ENCODE data around the gene DLL1. TPM values are rescaled to one million over a fixed set of nuclear protein-coding genes. Genes with fewer than 3 reads are reported as not detected.
"Not testable (repeated sequence)": the region's sequence is repeated elsewhere in the genome, so short reads cannot be mapped to it uniquely, and the experiment has no call there.

The DLL1 gene, protein sequence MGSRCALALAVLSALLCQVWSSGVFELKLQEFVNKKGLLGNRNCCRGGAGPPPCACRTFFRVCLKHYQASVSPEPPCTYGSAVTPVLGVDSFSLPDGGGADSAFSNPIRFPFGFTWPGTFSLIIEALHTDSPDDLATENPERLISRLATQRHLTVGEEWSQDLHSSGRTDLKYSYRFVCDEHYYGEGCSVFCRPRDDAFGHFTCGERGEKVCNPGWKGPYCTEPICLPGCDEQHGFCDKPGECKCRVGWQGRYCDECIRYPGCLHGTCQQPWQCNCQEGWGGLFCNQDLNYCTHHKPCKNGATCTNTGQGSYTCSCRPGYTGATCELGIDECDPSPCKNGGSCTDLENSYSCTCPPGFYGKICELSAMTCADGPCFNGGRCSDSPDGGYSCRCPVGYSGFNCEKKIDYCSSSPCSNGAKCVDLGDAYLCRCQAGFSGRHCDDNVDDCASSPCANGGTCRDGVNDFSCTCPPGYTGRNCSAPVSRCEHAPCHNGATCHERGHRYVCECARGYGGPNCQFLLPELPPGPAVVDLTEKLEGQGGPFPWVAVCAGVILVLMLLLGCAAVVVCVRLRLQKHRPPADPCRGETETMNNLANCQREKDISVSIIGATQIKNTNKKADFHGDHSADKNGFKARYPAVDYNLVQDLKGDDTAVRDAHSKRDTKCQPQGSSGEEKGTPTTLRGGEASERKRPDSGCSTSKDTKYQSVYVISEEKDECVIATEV
- 2.7 and 2.8 TPM in 2 replicates for total RNA-seq (2021)
- long read RNA-seq, transcript DLL1-201 (11 exons, 3,174 nt) = major isoform, 11 of 21 reads
- long read RNA-seq, partial matches to known transcripts = 4 of 21 reads
- long read RNA-seq, other reads (novel, unspliced or antisense) = 6 of 21 reads

DNA sequence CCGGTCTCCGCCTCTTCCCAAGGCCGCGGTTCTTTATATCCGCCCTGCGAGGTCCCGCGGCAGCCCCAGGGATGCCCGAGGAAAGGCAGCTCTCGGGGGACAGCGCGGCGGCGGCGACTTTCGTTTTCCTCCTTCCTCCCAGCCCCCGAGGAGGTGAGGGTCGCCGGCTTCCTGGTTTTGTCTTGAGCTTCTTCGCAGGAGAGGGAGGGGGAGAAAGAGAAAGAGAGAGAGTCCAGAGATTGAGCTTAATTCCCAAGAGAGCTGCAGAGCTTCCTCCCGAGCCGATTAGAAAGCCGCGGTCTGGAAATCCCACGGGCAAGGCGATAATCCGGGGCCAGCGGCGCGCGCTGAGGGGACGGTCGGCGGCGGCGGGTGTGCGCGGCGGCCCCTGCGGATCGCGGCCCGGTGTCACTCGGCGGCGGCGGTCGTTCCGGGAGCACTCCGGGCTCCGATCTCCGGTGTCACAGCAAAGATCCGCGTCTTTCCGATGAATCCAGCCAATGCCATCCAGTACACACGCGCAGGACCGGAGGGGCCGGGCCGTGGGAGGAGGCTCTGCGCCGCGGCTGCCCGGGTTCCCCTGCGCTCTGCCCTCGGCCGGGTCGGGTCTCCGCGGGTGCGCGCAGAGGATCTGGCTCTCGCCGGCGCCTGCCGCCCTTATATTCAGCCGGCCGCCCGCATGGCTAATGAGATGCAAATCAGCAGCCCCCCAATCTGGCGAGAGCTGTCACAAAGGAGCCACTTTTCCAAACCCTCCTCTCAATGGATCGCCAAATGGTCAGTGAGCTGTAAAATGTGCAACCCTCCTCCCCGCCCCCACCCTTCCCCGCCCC lies at the start of gene DLL1:
DLL1 (minus strand) TSS at position 783 of the 833 bp plus-strand sequence. CDS start 939 bp downstream, outside the sequence.
- no peak within 1 kb of the TSS for H4K5ac ChIP-seq (ENCODE audit: insufficient read length, low read depth, low read length)
- peak; percentile 82 for DNase-seq
- peaks cover 2% of the 10 kb centered on the region; the same call in 1 of the 2 replicates for H3K4me1 ChIP-seq (ENCODE audit: insufficient read depth, low read length)
- H2BK20ac ChIP-seq (ENCODE audit: low read depth, low read length, poor library complexity, severe bottlenecking) = no peak within 1 kb of the TSS
- TF ChIP-seq, protein P1, sequence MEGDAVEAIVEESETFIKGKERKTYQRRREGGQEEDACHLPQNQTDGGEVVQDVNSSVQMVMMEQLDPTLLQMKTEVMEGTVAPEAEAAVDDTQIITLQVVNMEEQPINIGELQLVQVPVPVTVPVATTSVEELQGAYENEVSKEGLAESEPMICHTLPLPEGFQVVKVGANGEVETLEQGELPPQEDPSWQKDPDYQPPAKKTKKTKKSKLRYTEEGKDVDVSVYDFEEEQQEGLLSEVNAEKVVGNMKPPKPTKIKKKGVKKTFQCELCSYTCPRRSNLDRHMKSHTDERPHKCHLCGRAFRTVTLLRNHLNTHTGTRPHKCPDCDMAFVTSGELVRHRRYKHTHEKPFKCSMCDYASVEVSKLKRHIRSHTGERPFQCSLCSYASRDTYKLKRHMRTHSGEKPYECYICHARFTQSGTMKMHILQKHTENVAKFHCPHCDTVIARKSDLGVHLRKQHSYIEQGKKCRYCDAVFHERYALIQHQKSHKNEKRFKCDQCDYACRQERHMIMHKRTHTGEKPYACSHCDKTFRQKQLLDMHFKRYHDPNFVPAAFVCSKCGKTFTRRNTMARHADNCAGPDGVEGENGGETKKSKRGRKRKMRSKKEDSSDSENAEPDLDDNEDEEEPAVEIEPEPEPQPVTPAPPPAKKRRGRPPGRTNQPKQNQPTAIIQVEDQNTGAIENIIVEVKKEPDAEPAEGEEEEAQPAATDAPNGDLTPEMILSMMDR (conservative IDR thresholded peaks at IDR 0.05) = no peak
- H3K4ac ChIP-seq (ENCODE audit: low read depth, low read length) = no peak within 1 kb of the TSS
- H2AFZ ChIP-seq (ENCODE audit: low read length) = no peak within 1 kb of the TSS
- H3K14ac ChIP-seq (ENCODE audit: insufficient read depth, low read length) = peak within 1 kb of the TSS; percentile 45; the same call in 1 of the 2 replicates
- H3T11ph ChIP-seq (ENCODE audit: low read length) = no peak within 1 kb of the TSS
- no peaks in the 10 kb centered on the region for H4K20me1 ChIP-seq (ENCODE audit: control insufficient read depth, insufficient read depth, insufficient read length)
- H2BK15ac ChIP-seq (ENCODE audit: low read depth, low read length) = no peak within 1 kb of the TSS; the same call in 1 of the 2 replicates
- H3K36me3 Mint-ChIP-seq (ENCODE audit: insufficient read depth in 1 of 3, low read depth in 3 of 3) = peaks cover 9 to 20% (median 13%) of the 10 kb centered on the region in 3 experiments
- H3K23ac ChIP-seq (ENCODE audit: insufficient read length, low read depth, low read length) = no peak within 1 kb of the TSS
- H3K23me2 ChIP-seq (ENCODE audit: insufficient read length, low read depth, low read length, poor library complexity, severe bottlenecking) = peaks cover 20% of the 10 kb centered on the region
- H3K4me3 Mint-ChIP-seq = peak within 1 kb of the TSS; percentile 68 to 92
- H3K18ac ChIP-seq (ENCODE audit: insufficient read length, low read depth, low read length) = no peak within 1 kb of the TSS
- no peak within 1 kb of the TSS for H3K9ac ChIP-seq (ENCODE audit: extremely low read depth, insufficient read length, low read length)
- H3K27ac Mint-ChIP-seq = peak within 1 kb of the TSS in 1 of 3 experiments; percentile 73; a peak in 1 of 7 replicates
- WGBS (ENCODE audit: extremely low coverage, insufficient read length, low lambda C conversion rate) = no CpG with 5 or more reads among the region's 83 CpGs
- H2BK120ac ChIP-seq (ENCODE audit: low read depth, low read length, poor library complexity, severe bottlenecking) = no peak within 1 kb of the TSS
- no peak within 1 kb of the TSS for H2BK5ac ChIP-seq (ENCODE audit: insufficient read length, low read length)
- H2BK12ac ChIP-seq (ENCODE audit: insufficient read length, low read depth, low read length) = no peak within 1 kb of the TSS
- peak within 1 kb of the TSS; percentile 68 for H3K4me2 ChIP-seq (ENCODE audit: insufficient read depth, insufficient read length, low read length)
- no peaks in the 10 kb centered on the region for H3K79me2 ChIP-seq (ENCODE audit: insufficient read depth, low read length)
- H3K27me3 ChIP-seq (ENCODE audit: insufficient read depth, low read length) = peaks cover 67% of the 10 kb centered on the region
- no peak within 1 kb of the TSS for H3K27ac ChIP-seq (ENCODE audit: insufficient read length, low read depth, low read length)
- no peak within 1 kb of the TSS for H4K8ac ChIP-seq (replicated peaks; ENCODE audit: insufficient read length, low read depth, low read length)
- H3K27me3 Mint-ChIP-seq (ENCODE audit: low read depth) = peaks cover 91% of the 10 kb centered on the region
- H4K91ac ChIP-seq (ENCODE audit: insufficient read length, low read depth, low read length) = no peak within 1 kb of the TSS
- peaks cover 2 to 8% of the 10 kb centered on the region in 2 experiments; a peak in 3 of 5 replicates for H3K9me3 Mint-ChIP-seq
- H3K4me1 Mint-ChIP-seq = peaks cover 55 to 69% of the 10 kb centered on the region in 2 experiments
- H3K9me3 ChIP-seq (ENCODE audit: control insufficient read depth, low read depth, low read length) = no peaks in the 10 kb centered on the region
- no peak within 1 kb of the TSS for H3K56ac ChIP-seq (ENCODE audit: insufficient read length, low read depth, low read length)
- no peaks in the 10 kb centered on the region for H3K79me1 ChIP-seq (ENCODE audit: insufficient read depth, low read depth, low read length, poor library complexity, severe bottlenecking)
- H2AK5ac ChIP-seq (ENCODE audit: insufficient read length, low read length) = no peak within 1 kb of the TSS

DNA sequence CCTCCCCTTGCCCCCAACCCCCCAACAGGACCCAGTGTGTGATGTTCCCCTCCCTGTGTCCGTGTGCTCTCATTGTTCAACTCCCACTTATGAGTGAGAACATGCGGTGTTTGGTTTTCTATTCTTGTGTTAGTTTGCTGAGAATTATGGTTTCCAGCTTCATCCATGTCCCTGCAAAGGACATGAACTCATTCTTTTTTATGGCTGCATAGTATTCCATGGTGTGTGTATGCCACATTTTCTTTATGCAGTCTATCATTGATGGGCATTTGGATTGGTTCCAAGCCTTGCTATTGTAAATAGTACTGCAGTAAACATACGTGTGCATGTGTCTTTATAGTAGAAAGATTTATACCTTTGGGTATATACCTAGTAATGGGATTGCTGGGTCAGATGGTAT lies 44.3 kb upstream of the DLL1 start:
- H3K4me1 ChIP-seq (ENCODE audit: insufficient read depth, low read length); H3K27me3 ChIP-seq (ENCODE audit: insufficient read depth, low read length); H3K9me3 ChIP-seq (ENCODE audit: control insufficient read depth, low read depth, low read length); H2AFZ ChIP-seq (ENCODE audit: low read length); H3T11ph ChIP-seq (ENCODE audit: low read length); H3K27ac Mint-ChIP-seq; H2BK12ac ChIP-seq (ENCODE audit: insufficient read length, low read depth, low read length); H3K56ac ChIP-seq (ENCODE audit: insufficient read length, low read depth, low read length); H3K27me3 Mint-ChIP-seq (ENCODE audit: low read depth); H2BK5ac ChIP-seq (ENCODE audit: insufficient read length, low read length); H3K79me2 ChIP-seq (ENCODE audit: insufficient read depth, low read length); H4K20me1 ChIP-seq (ENCODE audit: control insufficient read depth, insufficient read depth, insufficient read length); DNase-seq; H3K4me2 ChIP-seq (ENCODE audit: insufficient read depth, insufficient read length, low read length); H3K9me3 Mint-ChIP-seq; H3K79me1 ChIP-seq (ENCODE audit: insufficient read depth, low read depth, low read length, poor library complexity, severe bottlenecking); H3K23me2 ChIP-seq (ENCODE audit: insufficient read length, low read depth, low read length, poor library complexity, severe bottlenecking); H3K14ac ChIP-seq (ENCODE audit: insufficient read depth, low read length); H3K4me1 Mint-ChIP-seq; H3K23ac ChIP-seq (ENCODE audit: insufficient read length, low read depth, low read length); H3K9ac ChIP-seq (ENCODE audit: extremely low read depth, insufficient read length, low read length); H3K4me3 Mint-ChIP-seq; H3K18ac ChIP-seq (ENCODE audit: insufficient read length, low read depth, low read length); H2AK5ac ChIP-seq (ENCODE audit: insufficient read length, low read length); H2BK15ac ChIP-seq (ENCODE audit: low read depth, low read length); H3K4ac ChIP-seq (ENCODE audit: low read depth, low read length); H4K8ac ChIP-seq (replicated peaks; ENCODE audit: insufficient read length, low read depth, low read length); H2BK120ac ChIP-seq (ENCODE audit: low read depth, low read length, poor library complexity, severe bottlenecking); H4K5ac ChIP-seq (ENCODE audit: insufficient read length, low read depth, low read length); H4K91ac ChIP-seq (ENCODE audit: insufficient read length, low read depth, low read length); H2BK20ac ChIP-seq (ENCODE audit: low read depth, low read length, poor library complexity, severe bottlenecking); H3K27ac ChIP-seq (ENCODE audit: insufficient read length, low read depth, low read length): not testable (repeated sequence)
- peaks cover 24 to 45% (median 43%) of the 10 kb centered on the region in 3 experiments for H3K36me3 Mint-ChIP-seq (ENCODE audit: insufficient read depth in 1 of 3, low read depth in 3 of 3)
- no CpG with 5 or more reads among the region's 3 CpGs for WGBS (ENCODE audit: extremely low coverage, insufficient read length, low lambda C conversion rate)
